GM23338 (cell line): ENCODE measurements around the gene ACTMAP. TPM values are rescaled to one million over a fixed set of nuclear protein-coding genes. Genes with fewer than 3 reads are reported as not detected.

Experiments
- ATAC-seq: fragments of 200-7000 bp; cut with Tn5 transposase; 3 replicates; pipeline ENCODE4 v1.9.1; 2020
- DNase-seq: peaks from one replicate; pipeline ENCODE4 v3.0.0-alpha.2; 2015; ENCODE audit warnings: low spot score
- H2AFZ ChIP-seq: fragments of 200-600 bp; sonication (generic); 2 replicates; pipeline ENCODE4 v1.8.0; 2016; ENCODE audit warnings: antibody characterized with exemption, mild to moderate bottlenecking, moderate library complexity
- H3F3A ChIP-seq: fragments of 200-600 bp; sonication (generic); replicated peaks from 2 replicates; pipeline ENCODE4 v1.8.0; 2017; ENCODE audit warnings: antibody characterized with exemption, mixed run types, low read depth
- H3K27ac ChIP-seq: fragments of 200-600 bp; sonication (generic); 2 replicates; pipeline ENCODE4 v1.6.1; 2016; ENCODE audit warnings: low read depth
- H3K27me3 ChIP-seq: fragments of 200-600 bp; sonication (generic); 2 replicates; pipeline ENCODE4 v1.8.0; 2016; ENCODE audit warnings: mild to moderate bottlenecking, mixed run types, moderate library complexity; ENCODE audit not compliant: insufficient read depth
- H3K36me3 ChIP-seq: fragments of 200-600 bp; sonication (generic); 2 replicates; pipeline ENCODE4 v1.8.0; 2016; ENCODE audit warnings: mild to moderate bottlenecking; ENCODE audit not compliant: insufficient read depth
- H3K4me1 ChIP-seq: fragments of 200-600 bp; sonication (generic); 2 replicates; pipeline ENCODE4 v1.8.0; 2016; ENCODE audit warnings: mild to moderate bottlenecking, moderate library complexity; ENCODE audit not compliant: insufficient read depth
- H3K4me2 ChIP-seq: fragments of 200-600 bp; sonication (generic); 2 replicates; pipeline ENCODE4 v1.7.1; 2017; ENCODE audit warnings: mixed run types
- H3K4me3 ChIP-seq: fragments of 200-600 bp; sonication (generic); 2 replicates; pipeline ENCODE4 v1.6.1; 2016; ENCODE audit warnings: mixed run types
- H3K79me2 ChIP-seq: fragments of 200-600 bp; sonication (generic); replicated peaks from 2 replicates; pipeline ENCODE4 v1.8.0; 2017; ENCODE audit warnings: mild to moderate bottlenecking; ENCODE audit not compliant: insufficient read depth
- H3K9me2 ChIP-seq: fragments of 200-600 bp; sonication (generic); 2 replicates; pipeline ENCODE4 v1.8.0; 2017; ENCODE audit not compliant: insufficient read depth
- H4K20me1 ChIP-seq: fragments of 200-600 bp; sonication (generic); replicated peaks from 2 replicates; pipeline ENCODE4 v1.8.0; 2017; ENCODE audit warnings: mild to moderate bottlenecking; ENCODE audit not compliant: insufficient read depth
- H3K27ac Mint-ChIP-seq: 2 replicates; pipeline ENCODE4 v1.8.0; 2020; ENCODE audit warnings: inconsistent platforms, mild to moderate bottlenecking, moderate library complexity, mixed read lengths
- H3K27me3 Mint-ChIP-seq: 3 replicates; pipeline ENCODE4 v1.8.0; 2022; ENCODE audit warnings: low read depth, mild to moderate bottlenecking, moderate library complexity, mixed read lengths, inconsistent platforms; ENCODE audit not compliant: insufficient read depth, poor library complexity
- H3K36me3 Mint-ChIP-seq: 3 replicates; pipeline ENCODE4 v1.8.0; 2021; ENCODE audit warnings: low read depth, mild to moderate bottlenecking, inconsistent platforms, moderate library complexity, mixed read lengths
- H3K4me1 Mint-ChIP-seq: 3 replicates; pipeline ENCODE4 v1.8.0; 2020; ENCODE audit warnings: mild to moderate bottlenecking, inconsistent platforms, mixed read lengths
- H3K4me3 Mint-ChIP-seq: 3 replicates; pipeline ENCODE4 v1.8.0; 2021; ENCODE audit warnings: moderate library complexity, mild to moderate bottlenecking, inconsistent platforms, mixed read lengths
- H3K9me3 Mint-ChIP-seq: 3 replicates; pipeline ENCODE4 v1.8.0; 2020; ENCODE audit warnings: moderate library complexity, mild to moderate bottlenecking, inconsistent platforms, mixed read lengths
- CREB1 ChIP-seq: fragments of 250-450 bp; sonication (Bioruptor Pico); IDR thresholded peaks from 2 replicates; pipeline ENCODE4 v1.5.0; 2020; ENCODE audit warnings: low read depth, mild to moderate bottlenecking, moderate library complexity
- EZH2 ChIP-seq: fragments of 200-600 bp; sonication (generic); IDR thresholded peaks from one replicate; pipeline ENCODE4 v1.8.0; 2017; ENCODE audit warnings: antibody characterized with exemption, mild to moderate bottlenecking, low read depth; ENCODE audit not compliant: unreplicated experiment
- EZH2phosphoT487 ChIP-seq: fragments of 200-600 bp; sonication (generic); IDR thresholded peaks from one replicate; pipeline ENCODE4 v1.8.1; 2018; ENCODE audit warnings: antibody characterized with exemption; ENCODE audit not compliant: unreplicated experiment
- JUNB ChIP-seq: IDR thresholded peaks from one replicate; pipeline ENCODE4 v1.6.1; 2016; ENCODE audit warnings: antibody characterized with exemption; ENCODE audit not compliant: unreplicated experiment
- NANOG ChIP-seq: IDR thresholded peaks from 2 replicates; pipeline ENCODE4 v1.6.1; 2016; ENCODE audit warnings: antibody characterized with exemption, borderline replicate concordance
- POLR2AphosphoS5 ChIP-seq: IDR thresholded peaks from 2 replicates; pipeline ENCODE4 v1.6.1; 2016; ENCODE audit warnings: antibody characterized with exemption, low read depth
- STAT1 ChIP-seq: IDR thresholded peaks from one replicate; pipeline ENCODE4 v1.6.1; 2016; ENCODE audit warnings: antibody characterized with exemption; ENCODE audit not compliant: unreplicated experiment
- ZNF114 ChIP-seq: fragments of 250-450 bp; sonication (Bioruptor Pico); IDR thresholded peaks from 2 replicates; pipeline ENCODE4 v1.5.0; 2020; ENCODE audit warnings: mild to moderate bottlenecking, moderate library complexity
- long read RNA-seq: library from polyadenylated mRNA; unstranded; transcript quantifications from one replicate; pipeline ENCODE4 v2.0.0, GENCODE V29; 2020; ENCODE audit not compliant: unreplicated experiment
- polyA plus RNA-seq: library from polyadenylated mRNA; unstranded; fragments of >200 nt; fragmentation: Nextera tagmentation; extraction: Ambion mirVana; gene quantifications from 2 replicates; pipeline ENCODE4 v1.2.1, GENCODE V29; 2016
- total RNA-seq: library from RNA; depleted of rRNA; stranded (reverse); fragments of >200 nt; shearing (Covaris generic); gene quantifications from 2 replicates; pipeline ENCODE4 v1.2.3, GENCODE V29; 2014; rRNA removed
- TF ChIP-seq, protein P1 (sequence below), 2 experiments: fragments of 200-600 bp in 1 of 2; sonication (generic) in 1 of 2; conservative IDR thresholded peaks; 2 replicates each; pipeline versions ENCODE4 v1.5.1 to v1.6.1; 2016 to 2017; ENCODE audit warnings: antibody characterized with exemption in 2 of 2, low read depth in 2 of 2, mild to moderate bottlenecking in 2 of 2, moderate library complexity in 1 of 2
- TF ChIP-seq, protein P2 (sequence below): IDR thresholded peaks from 2 replicates; pipeline ENCODE4 v1.6.1; 2016; ENCODE audit warnings: antibody characterized with exemption
- TF ChIP-seq, protein P3 (sequence below): fragments of 250-450 bp; sonication (Bioruptor Pico); IDR thresholded peaks from 2 replicates; pipeline ENCODE4 v1.5.0; 2020; ENCODE audit warnings: mild to moderate bottlenecking, moderate library complexity

The ACTMAP gene, protein sequence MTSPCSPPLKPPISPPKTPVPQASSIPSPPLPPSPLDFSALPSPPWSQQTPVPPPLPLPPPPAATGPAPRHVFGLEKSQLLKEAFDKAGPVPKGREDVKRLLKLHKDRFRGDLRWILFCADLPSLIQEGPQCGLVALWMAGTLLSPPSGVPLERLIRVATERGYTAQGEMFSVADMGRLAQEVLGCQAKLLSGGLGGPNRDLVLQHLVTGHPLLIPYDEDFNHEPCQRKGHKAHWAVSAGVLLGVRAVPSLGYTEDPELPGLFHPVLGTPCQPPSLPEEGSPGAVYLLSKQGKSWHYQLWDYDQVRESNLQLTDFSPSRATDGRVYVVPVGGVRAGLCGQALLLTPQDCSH
- total RNA-seq = 10.3 and 14.9 TPM in 2 replicates
- 16.7 and 17.9 TPM in 2 replicates for polyA plus RNA-seq
- long read RNA-seq, partial matches to known transcripts = 2 of 9 reads
- long read RNA-seq, other reads (novel, unspliced or antisense) = 7 of 9 reads

DNA sequence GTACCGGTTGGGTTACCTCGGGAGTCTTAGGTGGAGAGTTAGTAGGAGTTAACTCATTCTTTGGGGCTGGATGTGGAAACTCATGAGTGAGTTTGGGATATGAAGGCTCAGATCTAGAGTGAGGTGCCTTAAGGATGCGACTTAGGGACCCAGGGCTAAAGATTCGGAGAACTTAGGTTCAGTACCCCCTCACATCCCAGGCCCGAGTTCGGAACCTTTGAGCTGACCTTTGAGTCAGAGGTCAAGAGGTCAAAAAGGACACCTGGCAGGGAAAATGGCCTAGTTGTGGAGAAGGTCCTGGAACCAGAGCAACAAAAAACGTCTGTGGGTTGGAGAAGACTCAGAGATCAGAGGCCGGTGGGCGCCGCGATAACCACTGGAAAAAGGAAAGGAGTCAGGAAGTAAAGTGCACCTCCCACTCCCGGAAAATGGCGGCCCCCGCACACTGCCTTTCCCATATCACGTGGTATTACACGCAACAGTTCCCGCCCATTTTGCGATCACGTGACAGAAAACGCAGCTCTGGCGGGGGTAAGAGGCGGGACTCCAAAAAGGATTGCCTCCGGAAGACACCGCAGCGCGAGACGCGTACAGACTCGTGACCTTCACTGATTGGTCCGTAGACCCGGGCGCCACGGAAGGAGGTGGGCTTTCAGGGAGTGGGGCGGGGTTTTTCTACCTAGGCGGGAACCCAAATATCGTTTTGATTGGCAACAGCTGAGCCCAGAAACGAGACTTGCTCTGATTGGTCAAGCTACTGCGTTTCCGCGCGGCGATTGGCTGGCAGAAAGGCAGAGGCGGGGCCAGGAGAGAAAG, at the start of gene ACTMAP:
Gene ACTMAP (minus strand): TSS at position 420 of the 816 bp plus-strand sequence. CDS start 674 bp downstream, outside the sequence.
- Histone ChIP-seq H3K36me3 (peaks cover 6% of the 10 kb centered on the region), H3F3A (peaks cover 1% of the 10 kb centered on the region; the same call in 1 of the 2 replicates), H3K4me1 (peaks cover 31% of the 10 kb centered on the region), H3K27me3 (no peaks in the 10 kb centered on the region), H3K4me2 (peak within 1 kb of the TSS; percentile 98), H3K9me2 (no peaks in the 10 kb centered on the region; the same call in 1 of the 2 replicates), H3K27ac (peak within 1 kb of the TSS; percentile 98), H2AFZ (no peak within 1 kb of the TSS), H3K4me3 (peak within 1 kb of the TSS; percentile 89), H3K79me2 (peaks cover 47% of the 10 kb centered on the region), H4K20me1 (peaks cover 18% of the 10 kb centered on the region)
- Mint-ChIP-seq H3K4me1 (peaks cover 32% of the 10 kb centered on the region), H3K36me3 (peaks cover 46% of the 10 kb centered on the region), H3K4me3 (peak within 1 kb of the TSS; percentile 98), H3K9me3 (peaks cover 3% of the 10 kb centered on the region; the same call in 1 of the 3 replicates), H3K27me3 (peaks cover 30% of the 10 kb centered on the region), H3K27ac (peak within 1 kb of the TSS; percentile 99)
- DNase-seq = peak; percentile 100
- peak; percentile 85 for ATAC-seq
- TF ChIP-seq, protein P1, sequence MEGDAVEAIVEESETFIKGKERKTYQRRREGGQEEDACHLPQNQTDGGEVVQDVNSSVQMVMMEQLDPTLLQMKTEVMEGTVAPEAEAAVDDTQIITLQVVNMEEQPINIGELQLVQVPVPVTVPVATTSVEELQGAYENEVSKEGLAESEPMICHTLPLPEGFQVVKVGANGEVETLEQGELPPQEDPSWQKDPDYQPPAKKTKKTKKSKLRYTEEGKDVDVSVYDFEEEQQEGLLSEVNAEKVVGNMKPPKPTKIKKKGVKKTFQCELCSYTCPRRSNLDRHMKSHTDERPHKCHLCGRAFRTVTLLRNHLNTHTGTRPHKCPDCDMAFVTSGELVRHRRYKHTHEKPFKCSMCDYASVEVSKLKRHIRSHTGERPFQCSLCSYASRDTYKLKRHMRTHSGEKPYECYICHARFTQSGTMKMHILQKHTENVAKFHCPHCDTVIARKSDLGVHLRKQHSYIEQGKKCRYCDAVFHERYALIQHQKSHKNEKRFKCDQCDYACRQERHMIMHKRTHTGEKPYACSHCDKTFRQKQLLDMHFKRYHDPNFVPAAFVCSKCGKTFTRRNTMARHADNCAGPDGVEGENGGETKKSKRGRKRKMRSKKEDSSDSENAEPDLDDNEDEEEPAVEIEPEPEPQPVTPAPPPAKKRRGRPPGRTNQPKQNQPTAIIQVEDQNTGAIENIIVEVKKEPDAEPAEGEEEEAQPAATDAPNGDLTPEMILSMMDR (conservative IDR thresholded peaks at IDR 0.05; ENCODE audit: low read depth in 2 of 2) = no peak
- TF ChIP-seq, protein P2, sequence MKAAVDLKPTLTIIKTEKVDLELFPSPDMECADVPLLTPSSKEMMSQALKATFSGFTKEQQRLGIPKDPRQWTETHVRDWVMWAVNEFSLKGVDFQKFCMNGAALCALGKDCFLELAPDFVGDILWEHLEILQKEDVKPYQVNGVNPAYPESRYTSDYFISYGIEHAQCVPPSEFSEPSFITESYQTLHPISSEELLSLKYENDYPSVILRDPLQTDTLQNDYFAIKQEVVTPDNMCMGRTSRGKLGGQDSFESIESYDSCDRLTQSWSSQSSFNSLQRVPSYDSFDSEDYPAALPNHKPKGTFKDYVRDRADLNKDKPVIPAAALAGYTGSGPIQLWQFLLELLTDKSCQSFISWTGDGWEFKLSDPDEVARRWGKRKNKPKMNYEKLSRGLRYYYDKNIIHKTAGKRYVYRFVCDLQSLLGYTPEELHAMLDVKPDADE = 0 out of 2 replicates have a peak, but pooled peaks have one; percentile 24
- TF ChIP-seq, protein P3, sequence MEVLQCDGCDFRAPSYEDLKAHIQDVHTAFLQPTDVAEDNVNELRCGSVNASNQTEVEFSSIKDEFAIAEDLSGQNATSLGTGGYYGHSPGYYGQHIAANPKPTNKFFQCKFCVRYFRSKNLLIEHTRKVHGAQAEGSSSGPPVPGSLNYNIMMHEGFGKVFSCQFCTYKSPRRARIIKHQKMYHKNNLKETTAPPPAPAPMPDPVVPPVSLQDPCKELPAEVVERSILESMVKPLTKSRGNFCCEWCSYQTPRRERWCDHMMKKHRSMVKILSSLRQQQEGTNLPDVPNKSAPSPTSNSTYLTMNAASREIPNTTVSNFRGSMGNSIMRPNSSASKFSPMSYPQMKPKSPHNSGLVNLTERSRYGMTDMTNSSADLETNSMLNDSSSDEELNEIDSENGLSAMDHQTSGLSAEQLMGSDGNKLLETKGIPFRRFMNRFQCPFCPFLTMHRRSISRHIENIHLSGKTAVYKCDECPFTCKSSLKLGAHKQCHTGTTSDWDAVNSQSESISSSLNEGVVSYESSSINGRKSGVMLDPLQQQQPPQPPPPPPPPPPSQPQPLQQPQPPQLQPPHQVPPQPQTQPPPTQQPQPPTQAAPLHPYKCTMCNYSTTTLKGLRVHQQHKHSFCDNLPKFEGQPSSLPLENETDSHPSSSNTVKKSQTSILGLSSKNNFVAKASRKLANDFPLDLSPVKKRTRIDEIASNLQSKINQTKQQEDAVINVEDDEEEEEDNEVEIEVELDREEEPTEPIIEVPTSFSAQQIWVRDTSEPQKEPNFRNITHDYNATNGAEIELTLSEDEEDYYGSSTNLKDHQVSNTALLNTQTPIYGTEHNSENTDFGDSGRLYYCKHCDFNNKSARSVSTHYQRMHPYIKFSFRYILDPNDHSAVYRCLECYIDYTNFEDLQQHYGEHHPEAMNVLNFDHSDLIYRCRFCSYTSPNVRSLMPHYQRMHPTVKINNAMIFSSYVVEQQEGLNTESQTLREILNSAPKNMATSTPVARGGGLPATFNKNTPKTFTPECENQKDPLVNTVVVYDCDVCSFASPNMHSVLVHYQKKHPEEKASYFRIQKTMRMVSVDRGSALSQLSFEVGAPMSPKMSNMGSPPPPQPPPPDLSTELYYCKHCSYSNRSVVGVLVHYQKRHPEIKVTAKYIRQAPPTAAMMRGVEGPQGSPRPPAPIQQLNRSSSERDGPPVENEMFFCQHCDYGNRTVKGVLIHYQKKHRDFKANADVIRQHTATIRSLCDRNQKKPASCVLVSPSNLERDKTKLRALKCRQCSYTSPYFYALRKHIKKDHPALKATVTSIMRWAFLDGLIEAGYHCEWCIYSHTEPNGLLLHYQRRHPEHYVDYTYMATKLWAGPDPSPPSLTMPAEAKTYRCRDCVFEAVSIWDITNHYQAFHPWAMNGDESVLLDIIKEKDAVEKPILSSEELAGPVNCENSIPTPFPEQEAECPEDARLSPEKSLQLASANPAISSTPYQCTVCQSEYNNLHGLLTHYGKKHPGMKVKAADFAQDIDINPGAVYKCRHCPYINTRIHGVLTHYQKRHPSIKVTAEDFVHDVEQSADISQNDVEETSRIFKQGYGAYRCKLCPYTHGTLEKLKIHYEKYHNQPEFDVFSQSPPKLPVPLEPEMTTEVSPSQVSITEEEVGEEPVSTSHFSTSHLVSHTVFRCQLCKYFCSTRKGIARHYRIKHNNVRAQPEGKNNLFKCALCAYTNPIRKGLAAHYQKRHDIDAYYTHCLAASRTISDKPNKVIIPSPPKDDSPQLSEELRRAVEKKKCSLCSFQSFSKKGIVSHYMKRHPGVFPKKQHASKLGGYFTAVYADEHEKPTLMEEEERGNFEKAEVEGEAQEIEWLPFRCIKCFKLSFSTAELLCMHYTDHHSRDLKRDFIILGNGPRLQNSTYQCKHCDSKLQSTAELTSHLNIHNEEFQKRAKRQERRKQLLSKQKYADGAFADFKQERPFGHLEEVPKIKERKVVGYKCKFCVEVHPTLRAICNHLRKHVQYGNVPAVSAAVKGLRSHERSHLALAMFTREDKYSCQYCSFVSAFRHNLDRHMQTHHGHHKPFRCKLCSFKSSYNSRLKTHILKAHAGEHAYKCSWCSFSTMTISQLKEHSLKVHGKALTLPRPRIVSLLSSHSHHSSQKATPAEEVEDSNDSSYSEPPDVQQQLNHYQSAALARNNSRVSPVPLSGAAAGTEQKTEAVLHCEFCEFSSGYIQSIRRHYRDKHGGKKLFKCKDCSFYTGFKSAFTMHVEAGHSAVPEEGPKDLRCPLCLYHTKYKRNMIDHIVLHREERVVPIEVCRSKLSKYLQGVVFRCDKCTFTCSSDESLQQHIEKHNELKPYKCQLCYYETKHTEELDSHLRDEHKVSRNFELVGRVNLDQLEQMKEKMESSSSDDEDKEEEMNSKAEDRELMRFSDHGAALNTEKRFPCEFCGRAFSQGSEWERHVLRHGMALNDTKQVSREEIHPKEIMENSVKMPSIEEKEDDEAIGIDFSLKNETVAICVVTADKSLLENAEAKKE (CRISPR knock-in tag) = no peak
- no peak for TF ChIP-seq STAT1
- no peak for TF ChIP-seq ZNF114 (CRISPR knock-in tag)
- no peak for TF ChIP-seq EZH2
- TF ChIP-seq EZH2phosphoT487 = no peak
- peak; percentile 53 for TF ChIP-seq POLR2AphosphoS5
- no peak for TF ChIP-seq JUNB
- no peak for TF ChIP-seq NANOG
- TF ChIP-seq CREB1 (CRISPR knock-in tag) = peak; percentile 90
